Neural progenitor cell (in vitro differentiated cells): Measurements from ENCODE around the gene HMOX2. TPM values are rescaled to one million over a fixed set of nuclear protein-coding genes. Genes with fewer than 3 reads are reported as not detected.
A peak's percentile ranks its signal among the peaks of the same experiment; 100 is the strongest.

Source experiments
- DNase-seq: peaks from one replicate; pipeline ENCODE4 v3.0.0-alpha.2; 2016; ENCODE audit warnings: low spot score
- H2AFZ ChIP-seq: fragments of 200-600 bp; sonication (generic); replicated peaks from 2 replicates; pipeline ENCODE4 v1.6.1; 2016; ENCODE audit warnings: antibody characterized with exemption
- H3F3A ChIP-seq: fragments of 200-600 bp; sonication (generic); 2 replicates; pipeline ENCODE4 v1.6.1; 2016; ENCODE audit warnings: antibody characterized with exemption, low read depth
- H3K27ac ChIP-seq: fragments of 200-600 bp; sonication (generic); 2 replicates; pipeline ENCODE4 v1.5.1; 2016; ENCODE audit warnings: mild to moderate bottlenecking
- H3K27me3 ChIP-seq: fragments of 200-600 bp; sonication (generic); 2 replicates; pipeline ENCODE4 v1.6.1; 2016; ENCODE audit warnings: mild to moderate bottlenecking, moderate library complexity
- H3K36me3 ChIP-seq: fragments of 200-600 bp; sonication (generic); 2 replicates; pipeline ENCODE4 v1.5.1; 2016
- H3K4me1 ChIP-seq: fragments of 200-600 bp; sonication (generic); 2 replicates; pipeline ENCODE4 v1.6.1; 2016; ENCODE audit warnings: mixed run types
- H3K4me2 ChIP-seq: fragments of 200-600 bp; sonication (generic); 2 replicates; pipeline ENCODE4 v1.6.1; 2016
- H3K4me3 ChIP-seq: fragments of 200-600 bp; sonication (generic); 2 replicates; pipeline ENCODE4 v1.5.1; 2016
- H3K79me2 ChIP-seq: fragments of 200-600 bp; sonication (generic); 2 replicates; pipeline ENCODE4 v1.6.1; 2016; ENCODE audit warnings: low read depth
- H3K9ac ChIP-seq: fragments of 200-600 bp; sonication (generic); 2 replicates; pipeline ENCODE4 v1.6.1; 2016
- H3K9me3 ChIP-seq: fragments of 200-600 bp; sonication (generic); 2 replicates; pipeline ENCODE4 v1.5.1; 2016; ENCODE audit warnings: low read depth
- H4K20me1 ChIP-seq: fragments of 200-600 bp; sonication (generic); 2 replicates; pipeline ENCODE4 v1.6.1; 2016; ENCODE audit warnings: low read depth
- H3K27ac Mint-ChIP-seq: 3 replicates; pipeline ENCODE4 v1.8.0; 2021; ENCODE audit warnings: mixed read lengths
- H3K27me3 Mint-ChIP-seq: 2 replicates; pipeline ENCODE4 v1.8.0; 2022; ENCODE audit warnings: low read depth, mild to moderate bottlenecking, inconsistent platforms, moderate library complexity, mixed read lengths; ENCODE audit not compliant: insufficient read depth
- H3K36me3 Mint-ChIP-seq: 3 replicates; pipeline ENCODE4 v1.8.0; 2021; ENCODE audit warnings: mixed read lengths
- H3K4me1 Mint-ChIP-seq: 3 replicates; pipeline ENCODE4 v1.8.0; 2021; ENCODE audit warnings: mixed read lengths
- H3K4me3 Mint-ChIP-seq: 3 replicates; pipeline ENCODE4 v1.8.0; 2021; ENCODE audit warnings: mild to moderate bottlenecking, moderate library complexity, mixed read lengths
- H3K9me3 Mint-ChIP-seq: 3 replicates; pipeline ENCODE4 v1.8.0; 2020; ENCODE audit warnings: mixed read lengths
- EZH2 ChIP-seq: fragments of 200-600 bp; sonication (generic); IDR thresholded peaks from 2 replicates; pipeline ENCODE4 v1.6.1; 2017; ENCODE audit warnings: antibody characterized with exemption, mild to moderate bottlenecking, moderate library complexity
- EZH2phosphoT487 ChIP-seq: fragments of 200-600 bp; sonication (generic); IDR thresholded peaks from 2 replicates; pipeline ENCODE4 v1.6.1; 2017; ENCODE audit warnings: antibody characterized with exemption
- total RNA-seq: library from RNA; depleted of rRNA; stranded (reverse); fragments of >200 nt; gene quantifications from 2 replicates; pipeline ENCODE4 v1.2.3, GENCODE V29; 2015; ENCODE audit warnings: low replicate concordance
- TF ChIP-seq, protein P1 (sequence below): fragments of 200-600 bp; sonication (generic); IDR thresholded peaks from 2 replicates; pipeline ENCODE4 v1.5.1; 2017; ENCODE audit warnings: antibody characterized with exemption, mild to moderate bottlenecking

Gene HMOX2
- total RNA-seq, 1 donor from 2014 or later = 20.3 TPM

DNA sequence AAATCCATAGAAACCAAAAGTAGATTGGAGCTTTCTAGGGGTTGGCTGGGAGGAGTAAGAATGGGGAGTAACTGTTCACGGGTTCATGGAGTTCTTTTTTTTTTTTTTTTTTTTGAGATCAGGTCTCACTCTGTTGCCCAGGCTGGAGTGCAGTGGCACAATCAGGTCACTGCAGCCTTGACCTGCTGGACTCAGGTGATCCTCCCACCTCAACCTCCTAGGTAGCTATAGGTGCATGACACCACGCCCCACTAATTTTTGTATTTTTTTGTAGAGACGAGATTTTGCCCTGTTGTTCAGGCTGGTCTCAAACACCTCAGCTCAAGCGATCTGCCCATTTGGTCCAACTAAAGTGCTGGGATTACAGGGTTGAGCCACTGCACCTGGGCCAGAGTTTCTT, 3.3 kb upstream of the HMOX2 start:
- no peak overlapping the region for H3K27ac Mint-ChIP-seq
- peaks cover 4% of the 10 kb centered on the region for H3K27me3 ChIP-seq
- no peaks in the 10 kb centered on the region for H3K36me3 ChIP-seq
- peaks cover 23% of the 10 kb centered on the region for H3K79me2 ChIP-seq
- H3K4me2 ChIP-seq = peak overlapping the region; percentile 83
- TF ChIP-seq, protein P1, sequence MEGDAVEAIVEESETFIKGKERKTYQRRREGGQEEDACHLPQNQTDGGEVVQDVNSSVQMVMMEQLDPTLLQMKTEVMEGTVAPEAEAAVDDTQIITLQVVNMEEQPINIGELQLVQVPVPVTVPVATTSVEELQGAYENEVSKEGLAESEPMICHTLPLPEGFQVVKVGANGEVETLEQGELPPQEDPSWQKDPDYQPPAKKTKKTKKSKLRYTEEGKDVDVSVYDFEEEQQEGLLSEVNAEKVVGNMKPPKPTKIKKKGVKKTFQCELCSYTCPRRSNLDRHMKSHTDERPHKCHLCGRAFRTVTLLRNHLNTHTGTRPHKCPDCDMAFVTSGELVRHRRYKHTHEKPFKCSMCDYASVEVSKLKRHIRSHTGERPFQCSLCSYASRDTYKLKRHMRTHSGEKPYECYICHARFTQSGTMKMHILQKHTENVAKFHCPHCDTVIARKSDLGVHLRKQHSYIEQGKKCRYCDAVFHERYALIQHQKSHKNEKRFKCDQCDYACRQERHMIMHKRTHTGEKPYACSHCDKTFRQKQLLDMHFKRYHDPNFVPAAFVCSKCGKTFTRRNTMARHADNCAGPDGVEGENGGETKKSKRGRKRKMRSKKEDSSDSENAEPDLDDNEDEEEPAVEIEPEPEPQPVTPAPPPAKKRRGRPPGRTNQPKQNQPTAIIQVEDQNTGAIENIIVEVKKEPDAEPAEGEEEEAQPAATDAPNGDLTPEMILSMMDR = no peak
- TF ChIP-seq EZH2 (no peak), EZH2phosphoT487 (no peak)
- peaks cover 6% of the 10 kb centered on the region for H3K36me3 Mint-ChIP-seq
- peaks cover 7% of the 10 kb centered on the region for H3K27me3 Mint-ChIP-seq
- peaks cover 38% of the 10 kb centered on the region for H3F3A ChIP-seq
- peaks cover 14% of the 10 kb centered on the region for H3K4me1 Mint-ChIP-seq
- no peak overlapping the region for H3K9ac ChIP-seq
- peaks cover 8% of the 10 kb centered on the region for H3K9me3 Mint-ChIP-seq
- DNase-seq = no peak
- H3K4me3 ChIP-seq = no peak overlapping the region
- H3K27ac ChIP-seq = no peak overlapping the region
- peaks cover 10% of the 10 kb centered on the region for H3K4me1 ChIP-seq
- no peak overlapping the region for H2AFZ ChIP-seq
- H4K20me1 ChIP-seq = peaks cover 10% of the 10 kb centered on the region
- H3K4me3 Mint-ChIP-seq = peak overlapping the region; percentile 14
- H3K9me3 ChIP-seq = peaks cover 6% of the 10 kb centered on the region

DNA sequence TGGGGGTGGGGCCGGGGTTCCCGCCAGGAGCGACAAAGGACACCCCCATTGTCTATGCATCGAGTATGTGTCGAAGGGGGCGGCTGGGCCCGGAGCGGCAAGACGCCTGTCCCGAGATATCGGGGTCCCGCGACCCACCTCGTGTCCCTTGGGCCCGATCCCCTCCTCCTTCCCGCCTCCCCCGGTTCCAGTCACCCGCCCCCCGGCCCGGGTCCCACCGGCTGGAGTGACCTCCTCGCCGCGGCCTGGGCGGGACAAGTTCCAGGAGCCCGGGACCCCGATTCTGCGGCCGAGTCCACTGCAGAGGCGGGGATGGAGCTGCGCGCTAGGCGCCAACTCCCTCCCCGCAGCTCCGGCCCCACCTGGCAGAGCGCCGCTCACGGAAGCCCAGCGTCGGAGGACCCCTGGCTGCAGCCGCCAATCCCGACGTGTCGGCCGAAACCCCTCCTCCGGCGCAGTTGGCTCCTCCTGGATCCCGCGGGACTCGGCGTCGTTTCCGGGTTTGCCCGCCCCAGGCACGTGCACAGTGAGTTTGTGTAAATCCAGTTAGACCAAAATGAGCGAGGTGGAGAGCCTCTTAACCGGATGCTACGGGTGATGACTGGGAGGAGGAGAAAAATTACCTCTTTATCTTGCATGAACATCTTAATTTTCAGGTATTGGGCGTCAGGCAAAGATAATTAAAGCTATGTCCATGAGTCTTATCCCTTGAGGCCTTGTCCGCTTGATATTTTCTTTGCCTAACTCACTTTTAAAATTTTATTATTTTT, 1.8 kb upstream of the HMOX2 start, which contains the start of gene NMRAL1:
Gene NMRAL1, minus strand, starts transcription at position 434 of the 770 bp plus-strand sequence. CDS start 493 bp downstream, outside the sequence.
- H3K9ac ChIP-seq = no peak within 1 kb of the TSS
- H3K27ac ChIP-seq = no peak within 1 kb of the TSS
- Mint-ChIP-seq H3K4me1 (peaks cover 18% of the 10 kb centered on the region), H3K4me3 (peak within 1 kb of the TSS; percentile 84), H3K27ac (no peak within 1 kb of the TSS), H3K36me3 (peaks cover 4% of the 10 kb centered on the region), H3K27me3 (peaks cover 7% of the 10 kb centered on the region), H3K9me3 (peaks cover 8% of the 10 kb centered on the region)
- H3K79me2 ChIP-seq = peaks cover 23% of the 10 kb centered on the region
- H3K4me1 ChIP-seq = peaks cover 10% of the 10 kb centered on the region
- peak within 1 kb of the TSS; percentile 80 for H2AFZ ChIP-seq
- peaks cover 6% of the 10 kb centered on the region for H3K9me3 ChIP-seq
- H3K36me3 ChIP-seq = no peaks in the 10 kb centered on the region
- peak within 1 kb of the TSS; percentile 83 for H3K4me2 ChIP-seq
- H3K27me3 ChIP-seq = peaks cover 4% of the 10 kb centered on the region
- peak within 1 kb of the TSS; percentile 69 for H3K4me3 ChIP-seq
- H3F3A ChIP-seq = peaks cover 42% of the 10 kb centered on the region
- TF ChIP-seq, protein P1 = no peak
- TF ChIP-seq EZH2 (no peak), EZH2phosphoT487 (no peak)
- DNase-seq = peak; percentile 90
- H4K20me1 ChIP-seq = peaks cover 10% of the 10 kb centered on the region

DNA sequence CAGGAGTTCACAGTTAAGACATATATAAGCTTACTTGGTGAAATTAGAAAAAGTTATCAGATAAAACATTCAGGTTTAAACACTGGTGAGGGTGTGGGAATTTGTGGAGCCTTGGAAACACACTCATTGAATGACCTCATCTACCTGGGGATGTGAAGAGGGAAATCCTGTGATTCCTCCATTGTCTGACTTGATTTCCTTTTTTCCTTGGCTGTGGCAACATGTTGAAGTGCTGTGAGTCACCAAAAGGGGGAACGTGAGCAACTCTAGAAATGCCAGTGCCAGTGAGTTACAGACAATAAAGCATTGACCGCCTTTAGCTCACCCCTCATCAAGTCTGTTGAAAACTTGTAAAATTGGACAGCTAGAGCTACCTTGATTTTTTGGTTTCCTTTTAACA, 1.8 kb downstream of the HMOX2 start:
- H3K27ac Mint-ChIP-seq = no peak overlapping the region

More for the DNA sequence above, 1.8 kb downstream of the HMOX2 start:
- peak overlapping the region; percentile 85 for H3K4me3 Mint-ChIP-seq
- Histone ChIP-seq H2AFZ (no peak overlapping the region), H3K27ac (no peak overlapping the region), H3F3A (peaks cover 41% of the 10 kb centered on the region), H3K27me3 (peaks cover 4% of the 10 kb centered on the region), H3K9me3 (peaks cover 6% of the 10 kb centered on the region), H3K4me3 (no peak overlapping the region), H3K79me2 (peaks cover 10% of the 10 kb centered on the region), H4K20me1 (no peaks in the 10 kb centered on the region), H3K36me3 (no peaks in the 10 kb centered on the region), H3K4me1 (peaks cover 10% of the 10 kb centered on the region), H3K9ac (no peak overlapping the region), H3K4me2 (peak overlapping the region; percentile 35)
- peaks cover 18% of the 10 kb centered on the region for H3K4me1 Mint-ChIP-seq
- H3K27me3 Mint-ChIP-seq = peaks cover 9% of the 10 kb centered on the region
- peak; percentile 47 for DNase-seq
- TF ChIP-seq, protein P1 = peak; percentile 33
- TF ChIP-seq EZH2 = no peak
- H3K9me3 Mint-ChIP-seq = peaks cover 8% of the 10 kb centered on the region
- H3K36me3 Mint-ChIP-seq = peaks cover 4% of the 10 kb centered on the region
